ENCODE data around the gene TMEM97.

DNA sequence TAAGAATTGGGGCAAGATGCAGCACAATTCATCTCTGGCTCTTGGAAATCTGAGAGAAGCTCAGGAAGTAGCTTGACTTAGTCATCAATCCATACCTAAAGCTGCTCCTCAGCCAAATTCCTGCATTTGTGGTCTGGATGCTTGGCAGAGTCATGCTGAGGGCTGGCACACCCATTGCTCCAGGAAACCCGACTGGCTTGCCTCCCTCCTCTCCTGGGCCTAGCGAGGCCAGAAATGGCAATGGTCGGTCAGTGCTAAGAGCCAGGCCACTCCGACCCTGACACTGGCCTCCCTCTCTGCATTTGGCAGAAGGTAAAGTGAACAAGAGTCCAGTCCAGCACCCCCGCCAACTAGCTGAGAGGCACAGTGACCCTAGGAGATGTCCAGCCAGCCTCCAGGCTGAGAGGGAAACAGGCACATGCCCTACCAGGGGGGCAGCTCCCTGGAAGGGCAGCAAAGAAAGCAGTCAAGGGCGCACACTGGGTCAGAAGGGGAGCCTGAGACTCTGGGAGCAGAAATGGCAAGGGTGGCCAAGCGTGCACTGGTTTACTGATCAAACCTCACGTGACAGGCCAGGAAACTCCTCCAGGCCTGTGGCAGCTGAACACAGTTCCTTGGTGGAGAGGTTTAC lies 28.4 kb downstream of the TMEM97 start:
- TF ChIP-seq ZNF530 (tag by site-specific recombination; IDR thresholded peaks at IDR 0.05; ENCODE audit: low read depth) (no peak), ZNF747 (tag by site-specific recombination; IDR thresholded peaks at IDR 0.05) (no peak), ZNF146 (tag by site-specific recombination; IDR thresholded peaks at IDR 0.05) (no peak), ZNF549 (tag by site-specific recombination; IDR thresholded peaks at IDR 0.05) (no peak), ZNF114 (tag by site-specific recombination; IDR thresholded peaks at IDR 0.05) (no peak), GLI4 (tag by site-specific recombination; IDR thresholded peaks at IDR 0.05) (no peak), ZNF548 (tag by site-specific recombination; IDR thresholded peaks at IDR 0.05) (no peak), ZNF416 (tag by site-specific recombination; IDR thresholded peaks at IDR 0.05) (no peak)
- TF ChIP-seq, protein P1, sequence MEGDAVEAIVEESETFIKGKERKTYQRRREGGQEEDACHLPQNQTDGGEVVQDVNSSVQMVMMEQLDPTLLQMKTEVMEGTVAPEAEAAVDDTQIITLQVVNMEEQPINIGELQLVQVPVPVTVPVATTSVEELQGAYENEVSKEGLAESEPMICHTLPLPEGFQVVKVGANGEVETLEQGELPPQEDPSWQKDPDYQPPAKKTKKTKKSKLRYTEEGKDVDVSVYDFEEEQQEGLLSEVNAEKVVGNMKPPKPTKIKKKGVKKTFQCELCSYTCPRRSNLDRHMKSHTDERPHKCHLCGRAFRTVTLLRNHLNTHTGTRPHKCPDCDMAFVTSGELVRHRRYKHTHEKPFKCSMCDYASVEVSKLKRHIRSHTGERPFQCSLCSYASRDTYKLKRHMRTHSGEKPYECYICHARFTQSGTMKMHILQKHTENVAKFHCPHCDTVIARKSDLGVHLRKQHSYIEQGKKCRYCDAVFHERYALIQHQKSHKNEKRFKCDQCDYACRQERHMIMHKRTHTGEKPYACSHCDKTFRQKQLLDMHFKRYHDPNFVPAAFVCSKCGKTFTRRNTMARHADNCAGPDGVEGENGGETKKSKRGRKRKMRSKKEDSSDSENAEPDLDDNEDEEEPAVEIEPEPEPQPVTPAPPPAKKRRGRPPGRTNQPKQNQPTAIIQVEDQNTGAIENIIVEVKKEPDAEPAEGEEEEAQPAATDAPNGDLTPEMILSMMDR (tag by site-specific recombination; IDR thresholded peaks at IDR 0.05): no peak
- TF ChIP-seq, protein P2, sequence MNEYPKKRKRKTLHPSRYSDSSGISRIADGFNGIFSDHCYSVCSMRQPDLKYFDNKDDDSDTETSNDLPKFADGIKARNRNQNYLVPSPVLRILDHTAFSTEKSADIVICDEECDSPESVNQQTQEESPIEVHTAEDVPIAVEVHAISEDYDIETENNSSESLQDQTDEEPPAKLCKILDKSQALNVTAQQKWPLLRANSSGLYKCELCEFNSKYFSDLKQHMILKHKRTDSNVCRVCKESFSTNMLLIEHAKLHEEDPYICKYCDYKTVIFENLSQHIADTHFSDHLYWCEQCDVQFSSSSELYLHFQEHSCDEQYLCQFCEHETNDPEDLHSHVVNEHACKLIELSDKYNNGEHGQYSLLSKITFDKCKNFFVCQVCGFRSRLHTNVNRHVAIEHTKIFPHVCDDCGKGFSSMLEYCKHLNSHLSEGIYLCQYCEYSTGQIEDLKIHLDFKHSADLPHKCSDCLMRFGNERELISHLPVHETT (tag by site-specific recombination; IDR thresholded peaks at IDR 0.05): no peak
- TF ChIP-seq, protein P3, sequence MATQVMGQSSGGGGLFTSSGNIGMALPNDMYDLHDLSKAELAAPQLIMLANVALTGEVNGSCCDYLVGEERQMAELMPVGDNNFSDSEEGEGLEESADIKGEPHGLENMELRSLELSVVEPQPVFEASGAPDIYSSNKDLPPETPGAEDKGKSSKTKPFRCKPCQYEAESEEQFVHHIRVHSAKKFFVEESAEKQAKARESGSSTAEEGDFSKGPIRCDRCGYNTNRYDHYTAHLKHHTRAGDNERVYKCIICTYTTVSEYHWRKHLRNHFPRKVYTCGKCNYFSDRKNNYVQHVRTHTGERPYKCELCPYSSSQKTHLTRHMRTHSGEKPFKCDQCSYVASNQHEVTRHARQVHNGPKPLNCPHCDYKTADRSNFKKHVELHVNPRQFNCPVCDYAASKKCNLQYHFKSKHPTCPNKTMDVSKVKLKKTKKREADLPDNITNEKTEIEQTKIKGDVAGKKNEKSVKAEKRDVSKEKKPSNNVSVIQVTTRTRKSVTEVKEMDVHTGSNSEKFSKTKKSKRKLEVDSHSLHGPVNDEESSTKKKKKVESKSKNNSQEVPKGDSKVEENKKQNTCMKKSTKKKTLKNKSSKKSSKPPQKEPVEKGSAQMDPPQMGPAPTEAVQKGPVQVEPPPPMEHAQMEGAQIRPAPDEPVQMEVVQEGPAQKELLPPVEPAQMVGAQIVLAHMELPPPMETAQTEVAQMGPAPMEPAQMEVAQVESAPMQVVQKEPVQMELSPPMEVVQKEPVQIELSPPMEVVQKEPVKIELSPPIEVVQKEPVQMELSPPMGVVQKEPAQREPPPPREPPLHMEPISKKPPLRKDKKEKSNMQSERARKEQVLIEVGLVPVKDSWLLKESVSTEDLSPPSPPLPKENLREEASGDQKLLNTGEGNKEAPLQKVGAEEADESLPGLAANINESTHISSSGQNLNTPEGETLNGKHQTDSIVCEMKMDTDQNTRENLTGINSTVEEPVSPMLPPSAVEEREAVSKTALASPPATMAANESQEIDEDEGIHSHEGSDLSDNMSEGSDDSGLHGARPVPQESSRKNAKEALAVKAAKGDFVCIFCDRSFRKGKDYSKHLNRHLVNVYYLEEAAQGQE (tag by site-specific recombination; IDR thresholded peaks at IDR 0.05): no peak
- TF ChIP-seq, protein P4, sequence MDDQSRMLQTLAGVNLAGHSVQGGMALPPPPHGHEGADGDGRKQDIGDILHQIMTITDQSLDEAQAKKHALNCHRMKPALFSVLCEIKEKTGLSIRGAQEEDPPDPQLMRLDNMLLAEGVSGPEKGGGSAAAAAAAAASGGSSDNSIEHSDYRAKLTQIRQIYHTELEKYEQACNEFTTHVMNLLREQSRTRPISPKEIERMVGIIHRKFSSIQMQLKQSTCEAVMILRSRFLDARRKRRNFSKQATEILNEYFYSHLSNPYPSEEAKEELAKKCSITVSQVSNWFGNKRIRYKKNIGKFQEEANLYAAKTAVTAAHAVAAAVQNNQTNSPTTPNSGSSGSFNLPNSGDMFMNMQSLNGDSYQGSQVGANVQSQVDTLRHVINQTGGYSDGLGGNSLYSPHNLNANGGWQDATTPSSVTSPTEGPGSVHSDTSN (CRISPR knock-in tag; IDR thresholded peaks at IDR 0.05): no peak
- TF ChIP-seq, protein P5, sequence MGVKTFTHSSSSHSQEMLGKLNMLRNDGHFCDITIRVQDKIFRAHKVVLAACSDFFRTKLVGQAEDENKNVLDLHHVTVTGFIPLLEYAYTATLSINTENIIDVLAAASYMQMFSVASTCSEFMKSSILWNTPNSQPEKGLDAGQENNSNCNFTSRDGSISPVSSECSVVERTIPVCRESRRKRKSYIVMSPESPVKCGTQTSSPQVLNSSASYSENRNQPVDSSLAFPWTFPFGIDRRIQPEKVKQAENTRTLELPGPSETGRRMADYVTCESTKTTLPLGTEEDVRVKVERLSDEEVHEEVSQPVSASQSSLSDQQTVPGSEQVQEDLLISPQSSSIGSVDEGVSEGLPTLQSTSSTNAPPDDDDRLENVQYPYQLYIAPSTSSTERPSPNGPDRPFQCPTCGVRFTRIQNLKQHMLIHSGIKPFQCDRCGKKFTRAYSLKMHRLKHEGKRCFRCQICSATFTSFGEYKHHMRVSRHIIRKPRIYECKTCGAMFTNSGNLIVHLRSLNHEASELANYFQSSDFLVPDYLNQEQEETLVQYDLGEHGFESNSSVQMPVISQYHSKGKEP (tag by site-specific recombination; IDR thresholded peaks at IDR 0.05): no peak
